ENCODE results near the gene CCP110. TPM values are rescaled to one million over a fixed set of nuclear protein-coding genes. Genes with fewer than 3 reads are reported as not detected.

The CCP110 gene
- total RNA-seq (10 to 100 TPM; 21.3 TPM), polyA plus RNA-seq (1 to 10 TPM; 7.3 to 9.6 TPM)

GRCh38 chr16:19523559-19524355 lies at the start of gene CCP110:
CCP110 (plus strand) TSS chr16:19523942; CDS start chr16:19527882, 3,940 bp downstream.
- H3K4me3 ChIP-seq (ENCODE audit: low read length in 2 of 2), result peak within 1 kb of the TSS; percentile 66 to 73
- POLR2A ChIA-PET (ENCODE audit: partially characterized antibody), result interaction anchor here (0.8 to 3.5 kb wide), 7 partner anchors 12 to 456 kb away, joined by 4 to 66 read pairs (median 5); partner anchors contain the start of genes COQ7, IQCK, KNOP1 and VPS35L
- intact Hi-C loops (cut with micrococcal nuclease), result loop anchor here (1.0 to 10.0 kb wide), 7 partner anchors 32 to 1217 kb away; partner anchors contain the start of genes ARL6IP1, COQ7, IQCK and KNOP1

GRCh38 chr16:19474617-19475016 lies 49.1 kb upstream of the CCP110 start:
- Histone ChIP-seq H3K27ac (ENCODE audit: low read depth, low read length) (no peak overlapping the region), H3K9me3 (ENCODE audit: control insufficient read depth in 1 of 2, low read length in 2 of 2) (no peaks in the 10 kb centered on the region), H3K27me3 (ENCODE audit: insufficient read depth, low read length) (no peaks in the 10 kb centered on the region), H3K4me3 (ENCODE audit: low read length in 2 of 2) (no peak overlapping the region), H3K4me1 (ENCODE audit: insufficient read depth, low read length) (no peaks in the 10 kb centered on the region), H3K36me3 (ENCODE audit: insufficient read depth, low read length) (no peaks in the 10 kb centered on the region)
- no peak for DNase-seq
- Mint-ChIP-seq H3K27me3 (peaks cover 4 to 6% of the 10 kb centered on the region in 2 donors), H3K27ac (no peak overlapping the region), H3K9me3 (no peaks in the 10 kb centered on the region), H3K4me3 (no peak overlapping the region), H3K4me1 (no peaks in the 10 kb centered on the region), H3K36me3 (no peaks in the 10 kb centered on the region)
- POLR2A ChIA-PET (ENCODE audit: partially characterized antibody), result no interaction called here
- CTCF ChIA-PET (ENCODE audit: partially characterized antibody), result no interaction called here
- intact Hi-C loops (cut with micrococcal nuclease), result no loop called here

More at GRCh38 chr16:19523559-19524355, at the start of gene CCP110:
- Histone ChIP-seq H3K9me3 (ENCODE audit: control insufficient read depth in 1 of 2, low read length in 2 of 2) (no peaks in the 10 kb centered on the region), H3K4me1 (ENCODE audit: insufficient read depth, low read length) (peaks cover 55% of the 10 kb centered on the region), H3K27me3 (ENCODE audit: insufficient read depth, low read length) (no peaks in the 10 kb centered on the region), H3K36me3 (ENCODE audit: insufficient read depth, low read length) (no peaks in the 10 kb centered on the region), H3K27ac (ENCODE audit: low read depth, low read length) (peak within 1 kb of the TSS; percentile 78)
- no peaks in the 10 kb centered on the region for H3K27me3 Mint-ChIP-seq
- peak within 1 kb of the TSS; percentile 95 to 100 (median 98) for H3K4me3 Mint-ChIP-seq
- peaks cover 6 to 19% of the 10 kb centered on the region in 2 donors for H3K36me3 Mint-ChIP-seq
- CTCF ChIA-PET (ENCODE audit: partially characterized antibody), result interaction anchor here (1.0 to 5.2 kb wide), 4 partner anchors 21 to 722 kb away, joined by 3 to 58 read pairs (median 5); partner anchors contain the start of genes ARL6IP1 and VPS35L
- no peaks in the 10 kb centered on the region for H3K9me3 Mint-ChIP-seq
- peaks cover 30 to 58% (median 40%) of the 10 kb centered on the region in 4 donors for H3K4me1 Mint-ChIP-seq
- peak within 1 kb of the TSS; percentile 81 to 99 (median 96) for H3K27ac Mint-ChIP-seq
- DNase-seq, result peak; percentile 91 to 97 (median 93)

GRCh38 chr16:19478505-19478904 lies 45.2 kb upstream of the CCP110 start:
- no peak overlapping the region for H3K4me3 Mint-ChIP-seq
- intact Hi-C loops (cut with micrococcal nuclease), result no loop called here
- CTCF ChIA-PET (ENCODE audit: partially characterized antibody), result no interaction called here
- H3K27me3 ChIP-seq (ENCODE audit: insufficient read depth, low read length), result no peaks in the 10 kb centered on the region
- no peaks in the 10 kb centered on the region for H3K36me3 ChIP-seq (ENCODE audit: insufficient read depth, low read length)
- H3K9me3 ChIP-seq (ENCODE audit: control insufficient read depth in 1 of 2, low read length in 2 of 2), result no peaks in the 10 kb centered on the region
- peaks cover 2 to 6% of the 10 kb centered on the region in 2 donors for H3K27me3 Mint-ChIP-seq
- no peak overlapping the region for H3K27ac ChIP-seq (ENCODE audit: low read depth, low read length)
- H3K9me3 Mint-ChIP-seq, result no peaks in the 10 kb centered on the region
- H3K4me3 ChIP-seq (ENCODE audit: low read length in 2 of 2), result no peak overlapping the region
- DNase-seq, result no peak
- H3K36me3 Mint-ChIP-seq, result no peaks in the 10 kb centered on the region
- H3K4me1 Mint-ChIP-seq, result no peaks in the 10 kb centered on the region
- H3K27ac Mint-ChIP-seq, result no peak overlapping the region
- H3K4me1 ChIP-seq (ENCODE audit: insufficient read depth, low read length), result no peaks in the 10 kb centered on the region
- POLR2A ChIA-PET (ENCODE audit: partially characterized antibody), result no interaction called here

- H3K9me3 ChIP-seq (ENCODE audit: control insufficient read depth in 1 of 2, low read length in 2 of 2), result no peaks in the 10 kb centered on the region
- H3K36me3 ChIP-seq (ENCODE audit: insufficient read depth, low read length), result no peaks in the 10 kb centered on the region
- no peak overlapping the region for H3K4me3 Mint-ChIP-seq
- no peak overlapping the region for H3K27ac Mint-ChIP-seq
- H3K4me1 ChIP-seq (ENCODE audit: insufficient read depth, low read length), result no peaks in the 10 kb centered on the region
- CTCF ChIA-PET (ENCODE audit: partially characterized antibody), result no interaction called here
- H3K4me3 ChIP-seq (ENCODE audit: low read length in 2 of 2), result no peak overlapping the region
- no peaks in the 10 kb centered on the region for H3K36me3 Mint-ChIP-seq
- POLR2A ChIA-PET (ENCODE audit: partially characterized antibody), result no interaction called here
- H3K4me1 Mint-ChIP-seq, result no peaks in the 10 kb centered on the region
- H3K27ac ChIP-seq (ENCODE audit: low read depth, low read length), result no peak overlapping the region
- DNase-seq, result no peak
- no peaks in the 10 kb centered on the region for H3K27me3 ChIP-seq (ENCODE audit: insufficient read depth, low read length)
- H3K9me3 Mint-ChIP-seq, result no peaks in the 10 kb centered on the region
- peaks cover 2 to 3% of the 10 kb centered on the region in 2 donors for H3K27me3 Mint-ChIP-seq
- intact Hi-C loops (cut with micrococcal nuclease), result no loop called here
Measured at GRCh38 chr16:19479302-19479721, 44.4 kb upstream of the CCP110 start.

GRCh38 chr16:19481296-19481695 lies 42.4 kb upstream of the CCP110 start:
- H3K27ac Mint-ChIP-seq, result no peak overlapping the region
- H3K27me3 Mint-ChIP-seq, result peaks cover 0 to 1% of the 10 kb centered on the region in 2 donors
- Histone ChIP-seq H3K4me1 (ENCODE audit: insufficient read depth, low read length) (no peaks in the 10 kb centered on the region), H3K36me3 (ENCODE audit: insufficient read depth, low read length) (no peaks in the 10 kb centered on the region), H3K4me3 (ENCODE audit: low read length in 2 of 2) (no peak overlapping the region), H3K9me3 (ENCODE audit: control insufficient read depth in 1 of 2, low read length in 2 of 2) (no peaks in the 10 kb centered on the region), H3K27me3 (ENCODE audit: insufficient read depth, low read length) (no peaks in the 10 kb centered on the region), H3K27ac (ENCODE audit: low read depth, low read length) (no peak overlapping the region)
- peaks cover 0 to 2% (median 0%) of the 10 kb centered on the region in 8 donors for H3K9me3 Mint-ChIP-seq
- no peak overlapping the region for H3K4me3 Mint-ChIP-seq
- no peaks in the 10 kb centered on the region for H3K4me1 Mint-ChIP-seq
- POLR2A ChIA-PET (ENCODE audit: partially characterized antibody), result no interaction called here
- no peak for DNase-seq
- no peaks in the 10 kb centered on the region for H3K36me3 Mint-ChIP-seq
- intact Hi-C loops (cut with micrococcal nuclease), result no loop called here
- CTCF ChIA-PET (ENCODE audit: partially characterized antibody), result interaction anchor here (0.6 kb wide), 1 partner anchor 19 kb away, joined by 3 read pairs; no protein-coding TSS in a partner anchor

GRCh38 chr16:19481769-19482168 lies 42.0 kb upstream of the CCP110 start:
- Mint-ChIP-seq H3K27ac (no peak overlapping the region), H3K9me3 (peaks cover 0 to 2% (median 0%) of the 10 kb centered on the region in 8 donors), H3K36me3 (no peaks in the 10 kb centered on the region), H3K4me3 (no peak overlapping the region), H3K27me3 (no peaks in the 10 kb centered on the region), H3K4me1 (no peaks in the 10 kb centered on the region)
- Histone ChIP-seq H3K9me3 (ENCODE audit: control insufficient read depth in 1 of 2, low read length in 2 of 2) (no peaks in the 10 kb centered on the region), H3K27ac (ENCODE audit: low read depth, low read length) (no peak overlapping the region), H3K4me3 (ENCODE audit: low read length in 2 of 2) (no peak overlapping the region), H3K36me3 (ENCODE audit: insufficient read depth, low read length) (no peaks in the 10 kb centered on the region), H3K27me3 (ENCODE audit: insufficient read depth, low read length) (no peaks in the 10 kb centered on the region), H3K4me1 (ENCODE audit: insufficient read depth, low read length) (no peaks in the 10 kb centered on the region)
- ChIA-PET POLR2A (ENCODE audit: partially characterized antibody) (no interaction called here), CTCF (ENCODE audit: partially characterized antibody) (interaction anchor here (0.6 kb wide), 1 partner anchor 19 kb away, joined by 3 read pairs; no protein-coding TSS in a partner anchor)
- intact Hi-C loops (cut with micrococcal nuclease), result no loop called here
- no peak for DNase-seq

GRCh38 chr16:19482291-19482690 lies 41.5 kb upstream of the CCP110 start:
- POLR2A ChIA-PET (ENCODE audit: partially characterized antibody), result no interaction called here

More at GRCh38 chr16:19482291-19482690, 41.5 kb upstream of the CCP110 start:
- H3K27ac ChIP-seq (ENCODE audit: low read depth, low read length), result no peak overlapping the region
- no peaks in the 10 kb centered on the region for H3K27me3 ChIP-seq (ENCODE audit: insufficient read depth, low read length)
- no peaks in the 10 kb centered on the region for H3K36me3 ChIP-seq (ENCODE audit: insufficient read depth, low read length)
- H3K4me3 ChIP-seq (ENCODE audit: low read length in 2 of 2), result no peak overlapping the region
- H3K36me3 Mint-ChIP-seq, result no peaks in the 10 kb centered on the region
- H3K4me1 ChIP-seq (ENCODE audit: insufficient read depth, low read length), result no peaks in the 10 kb centered on the region
- H3K9me3 Mint-ChIP-seq, result peaks cover 0 to 2% (median 0%) of the 10 kb centered on the region in 8 donors
- H3K27ac Mint-ChIP-seq, result no peak overlapping the region
- no peaks in the 10 kb centered on the region for H3K4me1 Mint-ChIP-seq
- intact Hi-C loops (cut with micrococcal nuclease), result no loop called here
- CTCF ChIA-PET (ENCODE audit: partially characterized antibody), result no interaction called here
- H3K27me3 Mint-ChIP-seq, result no peaks in the 10 kb centered on the region
- no peaks in the 10 kb centered on the region for H3K9me3 ChIP-seq (ENCODE audit: control insufficient read depth in 1 of 2, low read length in 2 of 2)
- H3K4me3 Mint-ChIP-seq, result no peak overlapping the region
- DNase-seq, result no peak

All from CD4-positive, alpha-beta memory T cell (primary cell).